Gastrocnemius medialis (tissue), 4 donors: ENCODE results near the gene SORL1. TPM values are rescaled to one million over a fixed set of nuclear protein-coding genes. Genes with fewer than 3 reads are reported as not detected.

Source experiments
- ATAC-seq, 2 donors: fragments of 150-250 bp; one replicate each; pipeline ENCODE4 v1.9.1; 2016
- DNase-seq, 2 donors: peaks; one replicate each; pipeline ENCODE4 v3.0.0-alpha.2; 2019
- H3K27ac ChIP-seq, 4 donors: fragments of 200-600 bp; sonication (generic); 1 replicate in 1 of 4; 2 replicates in 3 of 4; pipeline ENCODE4 v1.5.1; 2016 to 2018; ENCODE audit warnings: mild to moderate bottlenecking in 2 of 4, moderate library complexity in 1 of 4
- H3K27me3 ChIP-seq, 3 donors: fragments of 200-600 bp; sonication (generic) in 2 of 3; 1 replicate in 1 of 3; 2 replicates in 2 of 3; pipeline versions ENCODE4 v1.5.1 to v1.6.0; 2016 to 2019; ENCODE audit warnings: mild to moderate bottlenecking in 1 of 3, moderate library complexity in 1 of 3
- H3K36me3 ChIP-seq, 2 donors: fragments of 200-600 bp; sonication (generic) in 1 of 2; one replicate each; pipeline ENCODE4 v1.5.1; 2017 to 2018
- H3K4me1 ChIP-seq, 2 donors: fragments of 200-600 bp; sonication (generic) in 1 of 2; one replicate each; pipeline ENCODE4 v1.5.1; 2016 to 2017; ENCODE audit warnings: mild to moderate bottlenecking in 2 of 2
- H3K4me3 ChIP-seq, 4 donors: fragments of 200-600 bp; sonication (generic) in 3 of 4; 1 replicate in 1 of 4; 2 replicates in 3 of 4; pipeline ENCODE4 v1.5.1; 2016 to 2019; ENCODE audit warnings: mild to moderate bottlenecking in 2 of 4
- H3K9me3 ChIP-seq, 3 donors: fragments of 200-600 bp; sonication (generic) in 2 of 3; 1 replicate in 1 of 3; 2 replicates in 2 of 3; pipeline ENCODE4 v1.5.1; 2016 to 2019
- POLR2A ChIP-seq, 2 donors: fragments of 450-650 bp; IDR thresholded peaks; one replicate each; pipeline ENCODE4 v1.6.1; 2017; ENCODE audit warnings: antibody characterized with exemption in 2 of 2, mild to moderate bottlenecking in 2 of 2, moderate library complexity in 2 of 2
- in situ Hi-C, 4 donors: fragments of 200-750 bp; cut with MboI; loops; one replicate each; pipeline versions ENCODE4 v1.15.0 to v1.8.0; 2017; ENCODE audit warnings: low sequenced_read_pairs in 4 of 4
- intact Hi-C: fragments of 100-400 bp; cut with DNase I; formaldehyde crosslinking; loops from one replicate; pipeline ENCODE4 v1.15.1; 2023; ENCODE audit warnings: low total_unique reads
- total RNA-seq, 4 donors: library from RNA; depleted of rRNA; stranded (reverse); fragments of >200 nt; gene quantifications; one replicate each; pipeline versions ENCODE4 v1.1.0 to v1.2.3, GENCODE V29; 2016
- TF ChIP-seq, protein P1 (sequence below), 5 experiments: fragments of 450-650 bp in 3 of 5; fragments of 200-600 bp in 2 of 5; sonication (generic) in 2 of 5; IDR thresholded peaks in 4 of 5; conservative IDR thresholded peaks in 1 of 5; 1 replicate in 4 of 5; 2 replicates in 1 of 5; pipeline ENCODE4 v1.5.1; 2016 to 2019; ENCODE audit warnings: antibody characterized with exemption in 5 of 5, mild to moderate bottlenecking in 3 of 5, moderate library complexity in 3 of 5

Gene SORL1
- total RNA-seq, 4 donors from 2014 or later = 0.78 to 2.7 (median 2.3) TPM

DNA sequence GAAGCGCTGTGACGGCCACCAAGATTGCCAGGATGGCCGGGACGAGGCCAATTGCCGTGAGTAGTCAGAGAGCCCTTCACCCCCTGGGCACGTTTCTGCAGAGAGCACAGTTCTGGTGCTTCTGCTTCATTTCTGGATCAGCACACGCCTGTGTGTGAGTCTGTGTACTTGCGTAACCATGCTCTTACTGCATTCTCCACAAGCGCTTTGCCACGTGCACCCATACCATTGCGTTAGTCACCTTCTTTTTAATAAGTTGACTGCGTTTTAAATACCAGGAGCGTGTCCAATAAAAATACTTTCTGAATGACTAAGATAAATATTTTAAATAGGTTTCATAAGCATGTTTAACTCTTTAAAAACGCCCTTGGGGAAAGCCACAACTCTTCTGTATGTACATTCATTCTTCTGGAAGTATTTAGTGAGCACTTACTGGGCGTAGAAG is 143.6 kb downstream of the SORL1 start:
- Histone ChIP-seq H3K27me3 (no peaks in the 10 kb centered on the region), H3K4me3 (no peak overlapping the region), H3K27ac (no peak overlapping the region), H3K36me3 (no peaks in the 10 kb centered on the region), H3K4me1 (no peaks in the 10 kb centered on the region), H3K9me3 (no peaks in the 10 kb centered on the region)
- TF ChIP-seq, protein P1, sequence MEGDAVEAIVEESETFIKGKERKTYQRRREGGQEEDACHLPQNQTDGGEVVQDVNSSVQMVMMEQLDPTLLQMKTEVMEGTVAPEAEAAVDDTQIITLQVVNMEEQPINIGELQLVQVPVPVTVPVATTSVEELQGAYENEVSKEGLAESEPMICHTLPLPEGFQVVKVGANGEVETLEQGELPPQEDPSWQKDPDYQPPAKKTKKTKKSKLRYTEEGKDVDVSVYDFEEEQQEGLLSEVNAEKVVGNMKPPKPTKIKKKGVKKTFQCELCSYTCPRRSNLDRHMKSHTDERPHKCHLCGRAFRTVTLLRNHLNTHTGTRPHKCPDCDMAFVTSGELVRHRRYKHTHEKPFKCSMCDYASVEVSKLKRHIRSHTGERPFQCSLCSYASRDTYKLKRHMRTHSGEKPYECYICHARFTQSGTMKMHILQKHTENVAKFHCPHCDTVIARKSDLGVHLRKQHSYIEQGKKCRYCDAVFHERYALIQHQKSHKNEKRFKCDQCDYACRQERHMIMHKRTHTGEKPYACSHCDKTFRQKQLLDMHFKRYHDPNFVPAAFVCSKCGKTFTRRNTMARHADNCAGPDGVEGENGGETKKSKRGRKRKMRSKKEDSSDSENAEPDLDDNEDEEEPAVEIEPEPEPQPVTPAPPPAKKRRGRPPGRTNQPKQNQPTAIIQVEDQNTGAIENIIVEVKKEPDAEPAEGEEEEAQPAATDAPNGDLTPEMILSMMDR (IDR thresholded peaks at IDR 0.05 in 4 of 5, conservative IDR thresholded peaks at IDR 0.05 in 1 of 5) = no peak
- TF ChIP-seq POLR2A (IDR thresholded peaks at IDR 0.05) = no peak
- peak in 1 of 2 donors; percentile 53 for ATAC-seq
- intact Hi-C loops = loop anchor here (10.0 kb wide), 1 partner anchor 131 kb away; no protein-coding TSS in a partner anchor
- in situ Hi-C loops = loop anchor here in 1 of 4 donors (10.0 kb wide), 1 partner anchor 271 kb away; no protein-coding TSS in a partner anchor
- no peak for DNase-seq

DNA sequence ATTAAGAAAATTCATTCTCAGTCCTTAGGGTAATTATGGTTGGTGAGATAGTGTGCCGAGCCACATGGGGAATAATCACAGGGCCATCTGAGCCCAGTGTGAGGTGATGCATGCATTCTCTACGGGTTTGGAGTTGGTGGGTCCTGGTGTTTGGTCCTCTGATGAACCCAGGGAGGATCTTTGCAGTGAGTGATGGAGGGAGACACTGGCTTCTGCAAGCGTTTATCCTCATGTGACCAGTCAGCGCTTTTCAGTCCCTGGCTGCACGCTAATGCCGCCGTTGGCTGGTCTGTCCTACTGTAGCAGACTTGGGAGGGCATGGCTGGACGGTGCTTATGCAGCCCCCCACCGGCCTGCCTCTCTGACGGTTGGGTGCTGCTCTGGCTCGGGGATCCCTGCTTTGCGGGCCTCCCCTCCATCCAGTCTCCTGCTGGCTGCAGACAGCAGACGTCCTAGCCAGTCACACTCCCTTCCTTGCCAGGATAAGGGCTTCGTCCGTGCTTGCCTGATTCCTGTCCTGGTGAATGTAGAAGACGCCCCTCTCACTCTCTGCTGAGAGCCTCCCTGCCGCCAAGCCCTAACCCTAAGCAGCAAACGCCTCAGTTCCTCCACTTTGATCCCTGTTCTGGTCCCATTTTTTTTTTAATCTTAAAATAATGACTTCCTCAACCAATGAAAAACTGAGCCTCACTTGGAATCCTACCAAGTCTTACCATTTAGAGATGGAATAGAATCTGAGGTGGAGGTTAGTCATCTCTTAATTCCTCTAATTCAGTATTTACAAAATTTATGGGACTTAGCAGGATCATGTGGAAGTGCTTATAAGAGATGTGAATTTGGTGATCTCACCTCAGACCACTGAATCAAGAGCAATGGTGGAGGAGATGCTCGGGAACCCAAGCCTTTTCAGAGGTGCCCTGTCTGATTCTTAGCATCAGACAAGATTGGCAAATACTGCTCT is 144.4 kb downstream of the SORL1 start:
- TF ChIP-seq POLR2A (IDR thresholded peaks at IDR 0.05) = no peak
- TF ChIP-seq, protein P1 (IDR thresholded peaks at IDR 0.05 in 4 of 5, conservative IDR thresholded peaks at IDR 0.05 in 1 of 5) = no peak
- no peak for ATAC-seq
- Histone ChIP-seq H3K36me3 (no peaks in the 10 kb centered on the region), H3K4me1 (no peaks in the 10 kb centered on the region), H3K4me3 (no peak overlapping the region), H3K27ac (no peak overlapping the region), H3K27me3 (no peaks in the 10 kb centered on the region), H3K9me3 (no peaks in the 10 kb centered on the region)
- intact Hi-C loops = loop anchor here (10.0 kb wide), 1 partner anchor 132 kb away; no protein-coding TSS in a partner anchor
- in situ Hi-C loops = loop anchor here in 1 of 4 donors (10.0 kb wide), 1 partner anchor 272 kb away; no protein-coding TSS in a partner anchor
- DNase-seq = no peak

DNA sequence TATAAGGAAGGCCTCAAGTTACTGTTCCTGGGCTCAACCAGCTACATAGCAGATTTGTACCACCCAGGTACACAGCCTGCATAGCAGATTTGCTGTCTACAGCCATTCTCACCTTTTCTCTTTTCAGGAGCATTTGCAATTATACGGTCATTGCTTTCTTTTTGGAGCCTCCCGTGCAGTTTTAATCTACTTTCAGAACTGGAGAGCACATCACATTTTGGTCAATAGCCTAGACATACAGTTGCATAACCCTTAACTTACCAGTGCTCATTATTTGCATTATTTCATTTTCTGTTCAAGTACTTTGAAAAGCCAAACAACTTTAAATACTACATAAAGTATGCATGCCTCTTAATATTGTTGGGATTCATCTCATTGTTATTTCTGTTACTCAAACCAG is 151.2 kb downstream of the SORL1 start:
- Histone ChIP-seq H3K4me1 (no peaks in the 10 kb centered on the region), H3K27me3 (no peaks in the 10 kb centered on the region), H3K36me3 (no peaks in the 10 kb centered on the region), H3K4me3 (no peak overlapping the region), H3K9me3 (no peaks in the 10 kb centered on the region), H3K27ac (no peak overlapping the region)
- intact Hi-C loops (no loop called here), in situ Hi-C loops (no loop called here)
- TF ChIP-seq, protein P1 (IDR thresholded peaks at IDR 0.05 in 4 of 5, conservative IDR thresholded peaks at IDR 0.05 in 1 of 5) = no peak
- no peak for TF ChIP-seq POLR2A (IDR thresholded peaks at IDR 0.05)
- DNase-seq = no peak
- no peak for ATAC-seq

DNA sequence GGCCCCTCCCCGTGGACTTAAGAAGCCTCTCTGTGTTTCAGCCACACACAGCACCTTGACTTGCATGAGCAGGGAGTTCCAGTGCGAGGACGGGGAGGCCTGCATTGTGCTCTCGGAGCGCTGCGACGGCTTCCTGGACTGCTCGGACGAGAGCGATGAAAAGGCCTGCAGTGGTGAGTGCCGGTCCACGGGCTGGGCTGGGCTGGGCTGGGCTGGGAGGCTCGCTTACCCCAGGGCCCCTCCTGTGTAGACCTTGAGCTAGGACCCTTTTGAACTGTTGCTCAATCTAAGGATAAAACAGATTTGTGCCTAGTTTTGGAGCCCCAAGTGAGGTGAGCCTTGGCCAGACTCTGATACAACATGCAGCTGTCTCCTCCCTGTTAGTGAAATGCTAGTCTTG is 152.0 kb downstream of the SORL1 start:
- DNase-seq (no peak), ATAC-seq (no peak)
- Histone ChIP-seq H3K27me3 (no peaks in the 10 kb centered on the region), H3K27ac (no peak overlapping the region), H3K4me1 (no peaks in the 10 kb centered on the region), H3K4me3 (no peak overlapping the region), H3K9me3 (no peaks in the 10 kb centered on the region), H3K36me3 (no peaks in the 10 kb centered on the region)
- in situ Hi-C loops = no loop called here
- intact Hi-C loops = no loop called here
- TF ChIP-seq, protein P1 (IDR thresholded peaks at IDR 0.05 in 4 of 5, conservative IDR thresholded peaks at IDR 0.05 in 1 of 5) = no peak
- no peak for TF ChIP-seq POLR2A (IDR thresholded peaks at IDR 0.05)
